Natural killer cell (primary cell): ENCODE measurements around the gene USP9X. TPM values are rescaled to one million over a fixed set of nuclear protein-coding genes. Genes with fewer than 3 reads are reported as not detected.

ENCODE experiments used
- ATAC-seq, 3 donors: fragments of 150-1000 bp in 2 of 3; fragments of 200-7000 bp in 1 of 3; cut with Tn5 transposase; 1 replicate in 1 of 3; 2 replicates in 2 of 3; pipeline ENCODE4 v1.10.0; 2021; ENCODE audit warnings: mild to moderate bottlenecking in 2 of 3, moderate library complexity in 2 of 3
- DNase-seq, 2 donors: peaks; one replicate each; pipeline versions ENCODE4 v3.0.0 to v3.0.0-alpha.2; 2013 to 2021; ENCODE audit warnings: mixed read lengths in 1 of 2
- H3K27ac ChIP-seq: one replicate; pipeline ENCODE4 v1.5.1; 2013; ENCODE audit warnings: mild to moderate bottlenecking, low read length
- H3K27me3 ChIP-seq: one replicate; pipeline ENCODE4 v1.6.1; 2013; ENCODE audit warnings: low read length; ENCODE audit not compliant: control insufficient read depth, insufficient read depth
- H3K36me3 ChIP-seq: one replicate; pipeline ENCODE4 v1.6.1; 2013; ENCODE audit warnings: low read length; ENCODE audit not compliant: control insufficient read depth, insufficient read depth
- H3K4me1 ChIP-seq: one replicate; pipeline ENCODE4 v1.6.1; 2013; ENCODE audit warnings: low read length; ENCODE audit not compliant: control insufficient read depth, insufficient read depth
- H3K4me3 ChIP-seq: one replicate; pipeline ENCODE4 v1.5.1; 2013; ENCODE audit warnings: low read length
- H3K9me3 ChIP-seq: one replicate; pipeline ENCODE4 v1.6.1; 2013; ENCODE audit warnings: low read length; ENCODE audit not compliant: control insufficient read depth, insufficient read depth
- H3K27ac Mint-ChIP-seq, 2 donors: one replicate each; pipeline ENCODE4 v1.8.0; 2022; ENCODE audit warnings: mild to moderate bottlenecking in 2 of 2, mixed read lengths in 2 of 2, moderate library complexity in 1 of 2
- H3K27me3 Mint-ChIP-seq, 2 donors: one replicate each; pipeline ENCODE4 v1.8.0; 2022; ENCODE audit warnings: low read depth in 2 of 2, mixed read lengths in 2 of 2
- H3K36me3 Mint-ChIP-seq: one replicate; pipeline ENCODE4 v1.8.0; 2022; ENCODE audit warnings: mixed read lengths
- H3K4me1 Mint-ChIP-seq, 2 donors: one replicate each; pipeline ENCODE4 v1.8.0; 2022; ENCODE audit warnings: mixed read lengths in 2 of 2
- H3K4me3 Mint-ChIP-seq: one replicate; pipeline ENCODE4 v1.8.0; 2022; ENCODE audit warnings: mild to moderate bottlenecking, moderate library complexity, mixed read lengths
- H3K9me3 Mint-ChIP-seq, 2 donors: one replicate each; pipeline ENCODE4 v1.8.0; 2022; ENCODE audit warnings: mixed read lengths in 2 of 2
- WGBS: methylation state at CpG from one replicate; pipeline ENCODE4 v1.1.7; 2013; ENCODE audit warnings: missing lambda C conversion rate; ENCODE audit not compliant: insufficient coverage; 5-methylcytosine and 5-hydroxymethylcytosine counted together
- intact Hi-C: fragments of 100-400 bp; cut with micrococcal nuclease; formaldehyde crosslinking; loops from one replicate; pipeline ENCODE4 v1.14.2; 2022
- total RNA-seq, 4 donors: library from RNA; stranded (reverse); fragments of 120-200 nt in 1 of 4; gene quantifications; one replicate each; pipeline versions ENCODE4 v1.2.3 to v1.2.4, GENCODE V29; 2013 to 2022
- TF ChIP-seq, protein P1 (sequence below): fragments of 200-600 bp; IDR thresholded peaks from one replicate; pipeline ENCODE4 v1.8.0; 2022; ENCODE audit warnings: antibody characterized with exemption

Gene USP9X
- total RNA-seq, 3 donors from 2014 or later (not counting 1 experiment from before 2014, with no cell fraction given): 76.3 to 87.4 (median 81.9) TPM

- no peaks in the 10 kb centered on the region for H3K4me1 ChIP-seq
- H3K36me3 ChIP-seq: peaks cover 17% of the 10 kb centered on the region
- H3K4me1 Mint-ChIP-seq: no peaks in the 10 kb centered on the region
- H3K27ac ChIP-seq: no peak overlapping the region
- no peak overlapping the region for H3K4me3 ChIP-seq
- TF ChIP-seq, protein P1, sequence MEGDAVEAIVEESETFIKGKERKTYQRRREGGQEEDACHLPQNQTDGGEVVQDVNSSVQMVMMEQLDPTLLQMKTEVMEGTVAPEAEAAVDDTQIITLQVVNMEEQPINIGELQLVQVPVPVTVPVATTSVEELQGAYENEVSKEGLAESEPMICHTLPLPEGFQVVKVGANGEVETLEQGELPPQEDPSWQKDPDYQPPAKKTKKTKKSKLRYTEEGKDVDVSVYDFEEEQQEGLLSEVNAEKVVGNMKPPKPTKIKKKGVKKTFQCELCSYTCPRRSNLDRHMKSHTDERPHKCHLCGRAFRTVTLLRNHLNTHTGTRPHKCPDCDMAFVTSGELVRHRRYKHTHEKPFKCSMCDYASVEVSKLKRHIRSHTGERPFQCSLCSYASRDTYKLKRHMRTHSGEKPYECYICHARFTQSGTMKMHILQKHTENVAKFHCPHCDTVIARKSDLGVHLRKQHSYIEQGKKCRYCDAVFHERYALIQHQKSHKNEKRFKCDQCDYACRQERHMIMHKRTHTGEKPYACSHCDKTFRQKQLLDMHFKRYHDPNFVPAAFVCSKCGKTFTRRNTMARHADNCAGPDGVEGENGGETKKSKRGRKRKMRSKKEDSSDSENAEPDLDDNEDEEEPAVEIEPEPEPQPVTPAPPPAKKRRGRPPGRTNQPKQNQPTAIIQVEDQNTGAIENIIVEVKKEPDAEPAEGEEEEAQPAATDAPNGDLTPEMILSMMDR: no peak
- no peak for DNase-seq
- no peaks in the 10 kb centered on the region for H3K27me3 ChIP-seq
- H3K4me3 Mint-ChIP-seq: no peak overlapping the region
- no peaks in the 10 kb centered on the region for H3K9me3 ChIP-seq
- H3K9me3 Mint-ChIP-seq: no peaks in the 10 kb centered on the region
- H3K27me3 Mint-ChIP-seq: no peaks in the 10 kb centered on the region
- H3K27ac Mint-ChIP-seq: no peak overlapping the region
- intact Hi-C loops: no loop called here
- H3K36me3 Mint-ChIP-seq: peaks cover 10% of the 10 kb centered on the region
- ATAC-seq: no peak
Observed at GRCh38 chrX:41236629-41237028, 151.4 kb downstream of the USP9X start.

DNA sequence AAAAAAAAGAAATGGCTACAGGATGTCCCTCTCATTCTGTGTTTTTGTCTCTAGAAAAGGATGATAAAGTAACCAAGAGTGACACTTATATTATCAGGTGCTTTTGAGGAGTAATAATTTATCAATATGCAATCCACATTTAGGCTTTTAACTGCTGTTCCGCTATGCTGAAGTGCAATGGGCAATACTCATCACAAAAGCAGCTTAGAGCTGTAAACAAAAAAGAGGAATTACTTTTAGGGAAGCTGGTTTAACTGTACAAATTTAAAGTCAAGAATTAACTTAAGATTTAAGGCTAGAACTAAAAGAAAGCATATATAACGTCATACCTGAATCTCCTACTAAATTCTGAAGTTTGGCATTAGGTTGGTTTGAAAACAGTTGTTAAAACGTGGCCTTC is 155.3 kb downstream of the USP9X start:
- WGBS: 18% methylated on average over 1 of the region's 3 CpGs
- Mint-ChIP-seq H3K27me3 (no peaks in the 10 kb centered on the region), H3K4me1 (no peaks in the 10 kb centered on the region), H3K9me3 (no peaks in the 10 kb centered on the region), H3K27ac (no peak overlapping the region), H3K4me3 (no peak overlapping the region), H3K36me3 (no peaks in the 10 kb centered on the region)
- Histone ChIP-seq H3K9me3 (no peaks in the 10 kb centered on the region), H3K36me3 (no peaks in the 10 kb centered on the region), H3K4me1 (no peaks in the 10 kb centered on the region), H3K27me3 (no peaks in the 10 kb centered on the region), H3K4me3 (no peak overlapping the region), H3K27ac (no peak overlapping the region)
- intact Hi-C loops: no loop called here
- TF ChIP-seq, protein P1: no peak
- ATAC-seq: no peak
- no peak for DNase-seq

- TF ChIP-seq, protein P1: no peak
- Histone ChIP-seq H3K9me3 (no peaks in the 10 kb centered on the region), H3K27me3 (no peaks in the 10 kb centered on the region), H3K27ac (no peak overlapping the region), H3K36me3 (no peaks in the 10 kb centered on the region), H3K4me1 (no peaks in the 10 kb centered on the region), H3K4me3 (no peak overlapping the region)
- no peak overlapping the region for H3K27ac Mint-ChIP-seq
- no peak overlapping the region for H3K4me3 Mint-ChIP-seq
- 92% methylated on average over 10 of the region's 11 CpGs for WGBS
- intact Hi-C loops: no loop called here
- no peaks in the 10 kb centered on the region for H3K27me3 Mint-ChIP-seq
- ATAC-seq (no peak), DNase-seq (no peak)
- H3K36me3 Mint-ChIP-seq: no peaks in the 10 kb centered on the region
- no peaks in the 10 kb centered on the region for H3K4me1 Mint-ChIP-seq
- no peaks in the 10 kb centered on the region for H3K9me3 Mint-ChIP-seq
Observed at GRCh38 chrX:41241962-41242361, 156.7 kb downstream of the USP9X start.

GRCh38 chrX:41245641-41246040 is 160.4 kb downstream of the USP9X start:
- H3K36me3 ChIP-seq: no peaks in the 10 kb centered on the region
- intact Hi-C loops: no loop called here
- H3K27ac ChIP-seq: no peak overlapping the region
- no peak overlapping the region for H3K4me3 Mint-ChIP-seq
- H3K27me3 Mint-ChIP-seq: no peaks in the 10 kb centered on the region
- no peaks in the 10 kb centered on the region for H3K9me3 ChIP-seq
- ATAC-seq (no peak), DNase-seq (no peak)
- H3K27me3 ChIP-seq: no peaks in the 10 kb centered on the region
- no peaks in the 10 kb centered on the region for H3K9me3 Mint-ChIP-seq
- H3K4me3 ChIP-seq: no peak overlapping the region
- no peaks in the 10 kb centered on the region for H3K4me1 Mint-ChIP-seq
- H3K27ac Mint-ChIP-seq: no peak overlapping the region
- TF ChIP-seq, protein P1: no peak
- no peaks in the 10 kb centered on the region for H3K4me1 ChIP-seq
- 100% methylated on average over 2 of the region's 2 CpGs for WGBS
- H3K36me3 Mint-ChIP-seq: no peaks in the 10 kb centered on the region
